Vagina (tissue), 2 donors: ENCODE measurements around the gene CDKN2B.

Experiments used
- POLR2AphosphoS5 ChIP-seq, 2 donors: sonication (generic); formaldehyde crosslinking; IDR thresholded peaks; one replicate each; pipeline ENCODE4 v1.9.0; 2017; ENCODE audit warnings: antibody characterized with exemption in 2 of 2, mild to moderate bottlenecking in 2 of 2, low read depth in 1 of 2; ENCODE audit not compliant: insufficient read depth in 1 of 2
- TF ChIP-seq, protein P1 (sequence below), 3 experiments: fragments of 450-650 bp in 2 of 3; fragments of 200-600 bp in 1 of 3; sonication (generic) in 1 of 3; IDR thresholded peaks; one replicate each; pipeline ENCODE4 v1.5.1; 2017 to 2019; ENCODE audit warnings: antibody characterized with exemption in 3 of 3, mild to moderate bottlenecking in 2 of 3, moderate library complexity in 2 of 3

DNA sequence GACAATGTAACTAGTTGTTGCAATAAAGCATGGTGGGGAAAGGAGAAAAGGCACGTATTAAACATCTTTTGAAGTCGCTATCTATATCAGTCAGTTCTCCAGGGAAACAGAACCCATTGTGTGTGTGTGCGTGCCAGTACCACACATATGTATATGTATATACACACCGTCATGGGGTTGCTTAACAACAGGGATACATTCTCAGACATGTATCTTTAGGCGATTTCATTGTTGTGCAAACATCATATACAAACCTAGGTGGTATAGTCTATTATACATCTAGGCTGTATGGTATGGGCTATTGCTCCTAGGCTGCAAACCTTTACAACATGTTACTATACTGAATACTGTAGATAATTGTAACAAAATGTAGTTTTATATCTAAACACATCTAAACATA, 12.2 kb downstream of the CDKN2B start:
- TF ChIP-seq, protein P1, sequence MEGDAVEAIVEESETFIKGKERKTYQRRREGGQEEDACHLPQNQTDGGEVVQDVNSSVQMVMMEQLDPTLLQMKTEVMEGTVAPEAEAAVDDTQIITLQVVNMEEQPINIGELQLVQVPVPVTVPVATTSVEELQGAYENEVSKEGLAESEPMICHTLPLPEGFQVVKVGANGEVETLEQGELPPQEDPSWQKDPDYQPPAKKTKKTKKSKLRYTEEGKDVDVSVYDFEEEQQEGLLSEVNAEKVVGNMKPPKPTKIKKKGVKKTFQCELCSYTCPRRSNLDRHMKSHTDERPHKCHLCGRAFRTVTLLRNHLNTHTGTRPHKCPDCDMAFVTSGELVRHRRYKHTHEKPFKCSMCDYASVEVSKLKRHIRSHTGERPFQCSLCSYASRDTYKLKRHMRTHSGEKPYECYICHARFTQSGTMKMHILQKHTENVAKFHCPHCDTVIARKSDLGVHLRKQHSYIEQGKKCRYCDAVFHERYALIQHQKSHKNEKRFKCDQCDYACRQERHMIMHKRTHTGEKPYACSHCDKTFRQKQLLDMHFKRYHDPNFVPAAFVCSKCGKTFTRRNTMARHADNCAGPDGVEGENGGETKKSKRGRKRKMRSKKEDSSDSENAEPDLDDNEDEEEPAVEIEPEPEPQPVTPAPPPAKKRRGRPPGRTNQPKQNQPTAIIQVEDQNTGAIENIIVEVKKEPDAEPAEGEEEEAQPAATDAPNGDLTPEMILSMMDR (IDR thresholded peaks at IDR 0.05), result no peak
- TF ChIP-seq POLR2AphosphoS5 (IDR thresholded peaks at IDR 0.05; ENCODE audit: insufficient read depth in 1 of 2, low read depth in 1 of 2), result no peak
